ENCODE results near the gene PRR23E. TPM values are rescaled to one million over a fixed set of nuclear protein-coding genes. Genes with fewer than 3 reads are reported as not detected.

Gene PRR23E
- total RNA-seq, 1 donor from 2014 or later, result not detected

DNA sequence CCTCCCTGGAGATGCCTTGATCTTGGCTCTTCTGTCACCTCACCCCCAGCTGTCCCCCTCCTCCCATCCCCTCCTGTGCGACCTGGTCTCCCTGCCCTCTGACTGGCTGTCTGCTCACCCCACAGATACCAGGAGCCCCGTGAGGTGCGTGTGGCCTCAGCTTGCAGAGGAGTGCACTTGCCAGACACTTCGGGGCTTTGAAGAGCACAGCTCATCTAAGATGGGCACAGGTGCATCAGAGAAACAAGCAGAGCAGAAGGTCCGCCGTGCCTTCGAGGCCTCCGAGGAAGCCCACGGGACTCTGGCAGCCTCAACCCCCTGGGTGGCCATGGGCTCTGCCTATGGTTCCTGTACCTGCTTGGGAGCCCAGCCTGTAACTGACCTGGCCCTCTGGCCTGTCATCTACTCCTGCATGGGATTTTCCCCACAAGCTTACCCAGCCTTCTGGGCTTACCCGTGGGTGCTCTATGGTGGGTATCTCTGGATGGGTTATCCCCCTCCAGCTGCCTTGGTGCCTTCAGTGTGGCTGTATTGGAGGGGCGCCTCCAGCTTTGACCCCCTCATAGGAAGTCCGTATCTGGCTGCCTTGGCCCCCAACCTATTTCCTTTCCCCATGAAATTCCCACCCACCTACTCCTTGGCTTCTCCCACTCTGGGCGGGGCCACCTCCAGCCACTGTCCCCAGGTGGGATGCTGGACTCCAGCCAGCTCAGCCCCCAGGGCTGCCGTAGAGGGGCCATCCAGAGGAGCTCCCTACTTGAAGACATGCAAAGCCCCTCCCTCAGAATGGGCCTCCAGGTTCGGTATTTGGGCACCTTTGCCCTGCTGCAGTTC, 3.8 kb downstream of the PRR23E start:
- Histone ChIP-seq H3K4me3 (ENCODE audit: low read depth, low read length) (no peak overlapping the region), H3K36me3 (ENCODE audit: control insufficient read depth, insufficient read depth, low read length) (no peaks in the 10 kb centered on the region), H3K27me3 (ENCODE audit: control insufficient read depth, insufficient read depth, low read length) (no peaks in the 10 kb centered on the region)
- FAIRE-seq (no peak), DNase-seq (ENCODE audit: low read depth) (no peak)
- TF ChIP-seq, protein P1, sequence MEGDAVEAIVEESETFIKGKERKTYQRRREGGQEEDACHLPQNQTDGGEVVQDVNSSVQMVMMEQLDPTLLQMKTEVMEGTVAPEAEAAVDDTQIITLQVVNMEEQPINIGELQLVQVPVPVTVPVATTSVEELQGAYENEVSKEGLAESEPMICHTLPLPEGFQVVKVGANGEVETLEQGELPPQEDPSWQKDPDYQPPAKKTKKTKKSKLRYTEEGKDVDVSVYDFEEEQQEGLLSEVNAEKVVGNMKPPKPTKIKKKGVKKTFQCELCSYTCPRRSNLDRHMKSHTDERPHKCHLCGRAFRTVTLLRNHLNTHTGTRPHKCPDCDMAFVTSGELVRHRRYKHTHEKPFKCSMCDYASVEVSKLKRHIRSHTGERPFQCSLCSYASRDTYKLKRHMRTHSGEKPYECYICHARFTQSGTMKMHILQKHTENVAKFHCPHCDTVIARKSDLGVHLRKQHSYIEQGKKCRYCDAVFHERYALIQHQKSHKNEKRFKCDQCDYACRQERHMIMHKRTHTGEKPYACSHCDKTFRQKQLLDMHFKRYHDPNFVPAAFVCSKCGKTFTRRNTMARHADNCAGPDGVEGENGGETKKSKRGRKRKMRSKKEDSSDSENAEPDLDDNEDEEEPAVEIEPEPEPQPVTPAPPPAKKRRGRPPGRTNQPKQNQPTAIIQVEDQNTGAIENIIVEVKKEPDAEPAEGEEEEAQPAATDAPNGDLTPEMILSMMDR (IDR thresholded peaks at IDR 0.05; ENCODE audit: insufficient read depth, low read length, severe bottlenecking), result no peak

DNA sequence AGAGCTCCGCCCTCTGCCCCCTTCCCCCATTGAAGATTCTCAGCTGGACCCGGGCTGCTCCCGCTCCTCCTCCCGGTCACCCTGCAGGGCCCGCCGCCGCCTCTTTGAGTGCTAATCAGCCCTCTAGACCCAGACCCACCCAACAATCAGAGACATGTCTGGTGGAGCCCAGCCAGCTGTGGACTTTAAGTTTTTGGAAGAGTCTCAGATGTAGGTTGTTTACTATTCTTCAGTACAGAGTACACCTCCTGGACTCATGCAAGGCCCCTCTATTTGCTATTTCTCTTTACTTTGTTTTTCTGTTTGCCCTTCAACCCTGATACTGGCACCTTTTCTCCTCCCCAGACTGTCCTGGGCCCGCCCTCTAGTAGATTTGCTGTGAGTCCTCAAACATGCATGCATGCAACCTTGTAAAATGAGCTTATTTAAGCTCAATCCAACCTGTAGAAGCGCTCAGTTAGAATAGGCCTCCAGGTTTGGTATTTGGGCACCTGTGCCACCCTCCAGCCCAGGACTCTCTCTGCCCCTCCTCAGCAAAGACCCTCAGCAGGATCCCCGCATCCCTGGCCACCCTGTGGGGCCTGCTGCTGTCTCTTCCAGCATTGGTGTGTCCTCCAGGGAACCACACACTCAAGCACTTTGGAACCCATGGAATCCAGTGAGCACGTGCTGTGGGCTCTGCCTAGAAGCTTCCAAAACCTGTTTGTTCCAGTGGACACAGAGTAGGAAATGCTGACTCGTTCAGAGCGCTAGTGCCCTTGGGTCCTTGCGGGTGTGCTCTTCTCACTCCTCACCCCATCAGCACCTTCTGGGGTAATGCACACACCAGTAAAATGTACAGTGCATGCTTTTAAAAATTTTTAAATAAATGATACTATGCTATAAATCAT, 4.6 kb downstream of the PRR23E start:
- no peak overlapping the region for H3K4me3 ChIP-seq (ENCODE audit: low read depth, low read length)
- H3K27me3 ChIP-seq (ENCODE audit: control insufficient read depth, insufficient read depth, low read length), result no peaks in the 10 kb centered on the region
- TF ChIP-seq, protein P1 (IDR thresholded peaks at IDR 0.05; ENCODE audit: insufficient read depth, low read length, severe bottlenecking), result no peak
- no peaks in the 10 kb centered on the region for H3K36me3 ChIP-seq (ENCODE audit: control insufficient read depth, insufficient read depth, low read length)
- DNase-seq (ENCODE audit: low read depth) (no peak), FAIRE-seq (peak; percentile 7)

DNA sequence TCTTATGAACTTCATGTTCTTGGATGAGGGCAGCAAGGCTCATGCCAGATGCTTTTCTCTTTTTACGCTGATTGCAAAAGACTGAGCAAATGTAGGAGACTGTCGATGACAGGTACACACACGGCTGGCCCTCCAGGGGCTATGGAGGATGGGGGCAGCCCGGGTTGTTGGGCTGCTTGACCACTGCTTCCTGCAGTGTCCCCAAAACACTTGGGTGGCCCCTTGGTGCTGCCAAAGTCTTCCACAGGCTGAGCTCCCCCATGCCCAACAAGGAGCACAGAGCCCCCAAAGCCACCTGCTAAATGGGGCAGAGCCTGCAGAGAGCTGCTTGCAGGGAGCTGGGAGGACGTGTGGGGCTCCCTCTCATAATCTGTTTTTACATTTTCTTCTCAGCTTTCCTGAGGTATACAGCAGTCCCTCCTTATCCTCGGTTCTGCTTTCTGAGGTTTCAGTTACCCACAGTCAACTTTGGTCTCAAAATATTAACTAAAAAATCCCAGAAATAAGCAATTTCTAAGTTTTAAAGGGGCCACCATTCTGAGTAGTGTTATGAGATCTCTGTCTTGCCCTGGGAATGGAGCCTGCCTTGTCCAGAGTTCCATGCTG, 7.3 kb downstream of the PRR23E start:
- FAIRE-seq (no peak), DNase-seq (ENCODE audit: low read depth) (no peak)
- TF ChIP-seq, protein P1 (IDR thresholded peaks at IDR 0.05; ENCODE audit: insufficient read depth, low read length, severe bottlenecking), result no peak
- Histone ChIP-seq H3K36me3 (ENCODE audit: control insufficient read depth, insufficient read depth, low read length) (no peaks in the 10 kb centered on the region), H3K27me3 (ENCODE audit: control insufficient read depth, insufficient read depth, low read length) (no peaks in the 10 kb centered on the region), H3K4me3 (ENCODE audit: low read depth, low read length) (no peak overlapping the region)

DNA sequence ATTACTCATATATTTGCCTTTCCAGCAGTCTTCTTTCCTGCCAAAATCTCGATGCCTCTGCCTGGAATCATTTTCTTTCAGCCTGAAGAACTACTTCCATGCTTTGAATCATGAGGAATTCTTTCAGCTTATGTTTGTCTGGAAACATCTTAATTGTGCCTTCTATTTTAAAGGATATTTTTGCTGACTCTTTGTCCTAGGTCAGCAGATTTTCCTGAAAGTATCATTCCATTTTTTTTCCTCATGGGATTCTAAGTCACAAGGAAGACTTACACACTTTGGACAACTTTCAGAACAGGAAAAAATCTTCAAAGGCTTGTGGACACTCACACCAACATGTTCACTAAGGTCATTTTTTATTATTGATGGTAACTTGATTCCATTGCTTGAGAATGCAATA, 10.1 kb downstream of the PRR23E start:
- Histone ChIP-seq H3K4me3 (ENCODE audit: low read depth, low read length) (no peak overlapping the region), H3K27me3 (ENCODE audit: control insufficient read depth, insufficient read depth, low read length) (no peaks in the 10 kb centered on the region), H3K36me3 (ENCODE audit: control insufficient read depth, insufficient read depth, low read length) (no peaks in the 10 kb centered on the region)
- no peak for FAIRE-seq
- DNase-seq (ENCODE audit: low read depth), result peak; percentile 17
- TF ChIP-seq, protein P1 (IDR thresholded peaks at IDR 0.05; ENCODE audit: insufficient read depth, low read length, severe bottlenecking), result no peak

DNA sequence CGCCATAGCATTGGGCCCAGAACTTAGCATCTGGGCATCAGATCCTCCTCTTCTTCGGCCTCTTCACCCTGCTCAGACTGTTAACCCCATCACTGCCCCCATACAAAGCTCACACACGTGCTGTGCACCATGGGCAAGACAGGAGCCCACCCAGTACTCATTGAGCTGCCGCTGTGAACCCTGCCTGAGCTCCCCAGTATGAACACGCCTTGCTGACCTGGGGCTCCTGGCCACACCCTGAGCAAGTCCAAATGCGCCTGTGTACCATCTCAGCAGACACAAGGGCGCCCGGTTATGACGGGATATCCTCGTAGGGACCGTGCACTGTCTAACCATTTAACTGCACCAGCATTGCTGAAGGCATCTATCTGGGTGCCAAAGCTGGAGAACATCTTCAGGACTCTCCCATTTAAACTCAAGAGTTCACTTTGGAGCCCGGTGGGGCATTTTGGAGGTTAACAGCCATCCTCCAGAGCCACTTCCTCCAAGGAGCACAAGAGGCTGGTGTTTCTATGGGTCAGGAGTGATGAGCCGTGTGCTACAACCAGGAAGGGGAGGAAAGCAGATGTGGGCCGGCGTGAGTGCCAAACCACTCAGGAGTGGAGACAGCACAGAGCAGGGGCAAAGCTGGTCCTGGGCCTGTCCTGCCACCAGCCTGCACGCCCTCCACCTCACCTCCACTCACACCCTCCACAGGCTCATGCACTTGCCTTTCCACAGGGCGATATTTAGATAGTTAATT, 12.1 kb downstream of the PRR23E start:
- H3K36me3 ChIP-seq (ENCODE audit: control insufficient read depth, insufficient read depth, low read length), result no peaks in the 10 kb centered on the region
- no peak for DNase-seq (ENCODE audit: low read depth)
- TF ChIP-seq, protein P1 (IDR thresholded peaks at IDR 0.05; ENCODE audit: insufficient read depth, low read length, severe bottlenecking), result no peak
- no peak overlapping the region for H3K4me3 ChIP-seq (ENCODE audit: low read depth, low read length)
- peak; percentile 82 for FAIRE-seq
- H3K27me3 ChIP-seq (ENCODE audit: control insufficient read depth, insufficient read depth, low read length), result no peaks in the 10 kb centered on the region

Data from bronchial epithelial cell (primary cell).